HG03442 (cell line): ENCODE data around the gene HSP90AB1.

Experiments
- ATAC-seq: cut with Tn5 transposase; IDR thresholded peaks from one replicate; pipeline ENCODE4 v1.9.1; 2021; ENCODE audit warnings: mild to moderate bottlenecking, moderate library complexity; ENCODE audit not compliant: unreplicated experiment

Gene HSP90AB1

GRCh38 chr6:44278774-44279697 is 32.1 kb downstream of the HSP90AB1 start:
- no peak for ATAC-seq

DNA sequence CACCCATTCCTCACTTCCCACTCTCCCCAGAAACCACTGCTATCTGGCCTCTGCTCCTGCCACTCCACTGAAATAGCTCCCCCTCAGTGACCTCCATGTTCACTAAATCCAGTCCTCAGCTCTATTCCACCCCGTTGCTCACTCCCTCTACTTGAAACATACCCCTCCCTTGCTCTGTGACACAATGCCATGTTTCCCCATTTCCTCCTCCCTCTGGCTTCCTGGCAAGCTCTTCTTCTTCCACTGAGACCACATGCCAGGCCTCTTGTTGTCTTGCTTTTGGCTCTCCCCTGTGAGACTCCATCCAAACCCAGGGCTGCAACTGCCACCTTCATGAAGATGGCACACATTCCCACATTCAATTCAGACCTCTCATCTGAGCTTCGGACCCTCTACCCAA is 37.2 kb downstream of the HSP90AB1 start:
- ATAC-seq = no peak

- no peak for ATAC-seq
These were observed 38.0 kb downstream of the HSP90AB1 start for GRCh38 chr6:44284867-44285266.

GRCh38 chr6:44285552-44286284 is 38.8 kb downstream of the HSP90AB1 start:
- ATAC-seq = no peak

- no peak for ATAC-seq
These were observed 39.3 kb downstream of the HSP90AB1 start for GRCh38 chr6:44286285-44286565.

- no peak for ATAC-seq
These were observed 39.8 kb downstream of the HSP90AB1 start for GRCh38 chr6:44286747-44287146.

DNA sequence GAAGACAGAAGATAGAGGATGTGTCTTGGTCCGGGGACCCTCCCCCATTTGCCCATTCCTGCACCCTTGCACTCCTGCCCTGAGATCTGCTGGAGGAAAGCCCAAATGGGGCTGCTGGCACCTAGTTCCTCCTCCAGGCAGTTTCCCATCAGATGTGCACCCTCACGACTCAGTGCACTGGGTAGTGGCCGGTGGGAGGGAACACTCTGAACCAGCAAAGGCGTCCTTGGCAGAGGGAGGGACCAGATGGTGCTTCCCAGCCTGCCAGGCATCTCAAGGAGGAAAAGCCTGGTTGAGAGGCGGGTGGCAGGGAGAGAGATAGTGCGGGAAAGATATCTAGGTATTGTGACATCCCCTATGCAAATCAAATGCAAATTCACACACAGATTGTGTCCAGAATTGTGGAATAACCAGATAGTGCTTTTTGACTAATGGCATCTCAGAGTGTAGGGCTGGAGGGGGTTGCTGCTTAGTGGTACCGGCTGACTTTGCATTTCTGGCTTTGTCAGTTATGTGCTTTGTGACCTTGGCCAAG is 42.9 kb downstream of the HSP90AB1 start:
- ATAC-seq = no peak

DNA sequence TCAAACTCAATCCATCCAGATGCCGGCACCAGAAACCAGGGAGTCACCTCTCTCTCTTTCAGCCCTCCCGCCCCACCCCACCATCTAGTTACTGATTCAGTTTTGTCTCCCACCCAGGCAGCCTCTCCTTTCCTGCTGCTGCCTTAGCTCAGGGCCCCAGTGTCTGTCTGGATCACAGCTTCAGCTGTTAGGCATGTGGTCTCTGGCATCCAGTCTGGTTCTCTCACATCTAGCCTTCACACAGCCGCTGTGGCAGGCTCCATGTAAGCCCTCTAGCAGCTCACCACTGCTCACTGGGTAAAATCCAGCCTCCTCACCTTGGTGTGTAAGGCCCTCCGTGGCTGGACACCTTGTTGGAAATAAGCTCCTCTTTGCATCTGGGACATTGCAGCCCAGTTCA is 44.9 kb downstream of the HSP90AB1 start:
- no peak for ATAC-seq

DNA sequence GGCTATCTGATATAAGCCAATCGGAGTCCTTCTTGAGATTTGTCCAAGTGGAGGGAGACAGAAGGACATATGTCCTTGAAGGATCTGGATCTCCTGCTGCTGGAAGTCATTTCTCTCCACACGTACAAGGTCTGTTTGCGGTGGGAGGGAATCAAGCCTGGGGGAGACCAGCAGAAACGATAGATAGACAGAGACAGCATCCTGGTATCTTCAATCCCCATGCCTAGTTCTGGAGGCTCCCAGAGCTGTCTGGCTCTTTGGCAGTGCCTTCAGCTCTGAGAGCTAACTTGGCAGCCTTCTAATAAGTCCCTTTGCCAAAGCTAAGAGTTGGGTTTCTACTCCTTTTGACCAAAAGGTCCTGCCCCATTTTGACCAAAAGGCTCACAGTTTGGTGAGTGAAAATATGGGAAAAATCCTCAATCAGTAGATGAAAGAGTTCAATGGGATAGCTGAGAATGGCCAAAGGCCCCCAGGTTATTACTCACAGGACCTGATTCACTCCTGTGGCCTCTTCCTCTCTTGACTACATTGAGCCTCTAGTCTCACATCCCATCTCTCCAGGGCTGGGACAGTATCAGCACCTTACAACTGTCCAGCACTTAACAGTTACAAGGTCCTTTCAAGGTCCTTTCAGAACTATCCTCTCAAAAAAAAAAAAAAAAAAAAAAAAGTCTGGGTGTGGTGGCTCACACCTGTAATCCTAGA is 45.9 kb downstream of the HSP90AB1 start:
- no peak for ATAC-seq

DNA sequence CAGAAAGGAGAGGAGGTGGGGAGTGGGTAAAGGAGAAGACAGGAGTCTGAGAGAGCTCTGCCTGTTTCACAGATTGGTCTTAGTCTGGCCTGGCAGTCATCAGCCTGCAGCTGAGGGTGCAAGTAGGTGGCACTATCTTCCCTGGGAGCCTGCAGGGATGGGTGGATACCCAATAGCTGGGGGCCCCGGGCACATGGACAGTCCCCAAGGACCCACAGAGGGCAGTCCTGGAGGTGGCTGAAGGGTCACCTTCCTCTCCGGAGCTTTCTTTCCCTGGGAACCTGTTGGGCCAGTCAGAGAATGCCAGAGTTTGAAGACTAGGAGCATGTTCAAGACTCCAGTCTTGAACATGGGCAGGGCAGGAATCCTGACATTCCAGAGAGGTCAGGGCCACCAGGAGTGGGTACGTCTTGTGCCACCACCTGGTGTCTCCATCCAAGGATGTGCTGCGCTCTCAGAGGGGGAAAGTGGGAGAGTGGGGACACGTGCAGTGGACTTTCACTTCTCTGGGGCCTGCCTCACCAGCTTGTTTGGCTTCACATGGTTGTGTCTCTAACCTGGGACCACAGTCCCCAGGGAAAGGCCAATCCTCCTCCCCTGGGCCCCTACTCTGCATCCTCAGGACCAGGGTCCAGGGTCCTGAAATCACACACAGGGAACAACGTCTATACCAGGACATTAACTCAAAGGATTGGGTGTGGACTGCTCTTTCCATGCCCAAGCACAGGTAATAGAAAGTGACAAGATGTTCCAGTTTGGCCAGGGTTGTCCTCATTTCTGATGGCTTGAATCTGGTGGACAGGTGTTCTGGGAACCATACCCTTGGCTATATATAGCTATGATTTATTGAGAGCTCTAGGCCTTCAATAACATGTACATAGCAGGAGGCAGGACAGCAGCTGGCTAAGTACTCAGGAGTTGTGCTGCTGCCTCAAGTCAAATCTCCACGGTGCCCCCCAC is 48.2 kb downstream of the HSP90AB1 start:
- no peak for ATAC-seq

DNA sequence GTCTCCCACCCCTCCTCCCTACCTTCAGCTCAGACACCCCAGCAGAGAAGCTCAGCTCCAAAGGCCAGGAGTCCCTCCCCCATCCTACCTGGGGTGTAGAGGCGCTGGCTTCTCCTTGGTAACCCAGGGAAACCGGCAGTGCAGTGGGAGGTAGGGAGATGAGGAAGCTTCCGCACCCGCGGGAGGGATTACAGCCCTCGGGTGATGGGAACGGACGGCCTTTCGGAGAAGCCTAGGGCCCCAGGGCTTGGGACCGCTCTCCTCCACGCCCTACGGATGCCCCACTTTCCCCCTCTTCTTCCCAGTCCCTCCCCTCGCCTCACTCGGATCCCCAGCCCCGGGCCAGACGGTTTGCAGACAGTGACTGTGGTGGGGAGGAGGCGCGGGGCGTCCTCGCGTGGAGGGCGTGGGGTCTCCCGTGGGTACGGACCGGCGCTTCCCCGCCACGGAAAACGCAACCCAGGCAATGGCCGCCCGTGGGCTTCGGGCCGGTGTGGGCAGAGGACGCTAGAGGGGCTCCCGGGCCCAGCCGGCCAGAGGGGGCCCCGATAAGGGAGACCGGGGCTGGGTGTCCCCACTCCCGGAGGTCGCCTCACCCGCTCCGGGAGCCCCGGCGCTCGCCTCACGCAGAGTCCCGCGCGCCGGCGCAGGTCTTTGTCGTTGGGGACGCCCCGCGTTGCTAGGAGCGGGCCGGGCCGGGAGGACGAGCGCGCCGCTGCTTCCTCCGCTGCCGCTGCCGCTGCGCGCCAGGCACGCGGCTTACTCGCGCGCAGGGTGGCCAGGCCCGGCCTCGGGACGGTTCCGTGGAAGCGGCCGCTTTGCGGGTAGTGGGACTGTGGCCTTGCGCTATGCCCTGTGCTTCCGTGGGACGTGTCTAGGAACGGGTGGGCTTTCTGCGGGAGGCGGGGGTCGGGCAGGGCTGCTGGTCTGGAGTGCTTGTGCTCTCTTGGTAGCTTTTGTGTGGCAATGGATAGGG is 50.5 kb downstream of the HSP90AB1 start:
- no peak for ATAC-seq

- ATAC-seq = no peak
These were observed 51.3 kb downstream of the HSP90AB1 start for GRCh38 chr6:44298055-44298803.

DNA sequence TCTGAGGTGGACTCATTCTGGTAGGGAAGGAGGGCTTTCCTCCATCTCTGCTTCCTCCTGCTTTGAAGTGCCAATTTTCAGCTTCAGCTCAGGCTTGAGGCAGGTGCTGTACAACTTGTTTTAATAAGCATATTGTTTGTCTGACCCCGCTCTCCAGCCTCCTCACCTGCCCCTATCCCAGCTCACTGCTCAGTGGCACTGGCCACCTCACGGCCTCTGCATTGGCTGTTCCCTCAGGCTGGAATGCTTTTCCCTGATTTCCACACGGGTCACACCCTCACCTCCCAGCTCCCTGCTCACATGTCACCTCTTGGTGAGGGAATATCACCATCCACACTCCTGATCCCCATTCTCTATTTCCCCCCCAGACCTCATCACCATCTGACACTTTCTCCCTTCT is 52.0 kb downstream of the HSP90AB1 start:
- ATAC-seq = no peak

DNA sequence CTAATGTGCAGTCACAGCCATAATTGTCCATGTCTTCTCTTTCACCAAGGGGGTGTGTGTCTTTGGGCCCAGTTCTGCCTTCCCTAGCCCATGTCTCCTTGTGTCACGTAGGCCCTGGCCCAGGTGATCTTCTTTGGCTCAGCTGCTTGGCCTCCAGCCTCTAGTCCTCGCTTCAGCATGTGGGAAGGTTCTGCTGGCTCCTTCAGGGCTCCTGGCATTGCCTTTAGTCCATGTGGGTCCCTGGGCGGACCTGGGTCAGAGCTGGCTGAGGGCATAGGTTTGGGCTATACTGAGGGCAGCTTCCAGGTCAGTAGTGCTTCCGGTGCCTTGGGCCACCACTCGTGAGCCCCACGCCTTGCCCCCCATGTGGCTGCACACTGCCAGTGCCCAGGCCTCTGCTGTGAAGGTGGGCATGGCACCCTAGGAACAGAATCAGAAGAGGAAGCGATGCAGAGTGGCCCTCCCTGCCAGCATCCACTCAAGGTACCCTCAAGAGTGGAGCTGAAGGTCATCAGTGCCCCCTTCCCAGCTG is 53.5 kb downstream of the HSP90AB1 start:
- no peak for ATAC-seq

DNA sequence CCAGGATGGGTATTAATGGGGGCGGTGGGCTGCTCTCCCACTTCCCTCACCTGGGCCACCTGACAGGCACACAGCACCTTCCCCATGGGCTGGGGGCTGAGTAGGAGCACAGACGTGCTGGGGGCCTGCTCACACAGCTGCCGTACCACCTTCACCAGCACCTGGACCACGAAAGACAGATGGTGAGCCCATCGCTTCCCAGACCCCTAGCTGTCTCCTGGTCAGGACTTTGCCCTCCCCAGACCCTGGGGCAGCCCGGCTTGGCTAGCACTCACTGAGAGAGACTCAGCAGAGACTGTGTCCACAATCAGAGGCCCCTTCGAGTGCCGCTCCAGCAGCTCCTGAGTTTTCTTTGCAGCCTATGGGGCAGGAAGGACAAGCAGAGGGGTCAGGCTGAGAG is 54.2 kb downstream of the HSP90AB1 start:
- no peak for ATAC-seq

GRCh38 chr6:44301782-44302564 is 55.1 kb downstream of the HSP90AB1 start:
- ATAC-seq = no peak

DNA sequence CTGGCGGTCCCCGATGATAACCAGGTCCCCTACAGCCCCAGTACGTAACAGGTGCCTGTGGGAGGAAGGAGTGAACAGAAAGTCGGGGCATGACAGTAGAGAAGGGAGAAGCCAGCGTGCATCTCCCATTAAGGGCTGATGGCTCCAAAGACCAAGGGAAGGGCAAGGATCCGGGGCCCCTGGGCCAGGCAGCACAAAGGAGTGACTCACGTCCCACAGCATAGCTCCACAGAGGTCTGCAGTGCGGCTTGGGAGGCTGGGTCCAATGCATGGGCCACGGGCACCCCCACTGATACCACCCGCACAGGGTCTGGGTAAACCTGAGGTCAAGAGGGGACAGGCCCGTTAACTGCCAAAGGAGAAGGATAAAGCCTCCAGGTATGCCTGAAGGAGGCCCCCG is 56.0 kb downstream of the HSP90AB1 start:
- no peak for ATAC-seq
